Kidney (tissue), 14 donors: ENCODE results near the gene AFG1L. TPM values are rescaled to one million over a fixed set of nuclear protein-coding genes. Genes with fewer than 3 reads are reported as not detected.
"Not testable (repeated sequence)": the region's sequence is repeated elsewhere in the genome, so short reads cannot be mapped to it uniquely, and the experiment has no call there.

Experiments used
- DNase-seq, 5 donors: peaks; one replicate each; pipeline ENCODE4 v3.0.0-alpha.2; 2013 to 2020
- FAIRE-seq: peaks from 2 replicates; lab custom pipeline; 2012; peaks lifted over from hg19 to GRCh38; lab: Jason Lieb, UNC
- H3K27ac ChIP-seq, 2 donors: one replicate each; pipeline ENCODE4 v1.7.0; 2013; ENCODE audit warnings: low read depth in 2 of 2, low read length in 2 of 2, inconsistent platforms in 1 of 2
- H3K27me3 ChIP-seq: one replicate; pipeline ENCODE4 v1.7.1; 2013; ENCODE audit warnings: low read length, inconsistent platforms; ENCODE audit not compliant: control insufficient read depth, insufficient read depth
- H3K36me3 ChIP-seq, 3 donors: one replicate each; pipeline versions ENCODE4 v1.7.0 to v1.7.1; 2013; ENCODE audit warnings: low read length in 3 of 3, control low read depth in 1 of 3, inconsistent platforms in 1 of 3; ENCODE audit not compliant: insufficient read depth in 3 of 3, control insufficient read depth in 2 of 3
- H3K4me1 ChIP-seq, 3 donors: one replicate each; pipeline versions ENCODE4 v1.7.0 to v1.7.1; 2013; ENCODE audit warnings: low read length in 3 of 3, inconsistent platforms in 1 of 3, low read depth in 1 of 3; ENCODE audit not compliant: control insufficient read depth in 2 of 3, insufficient read depth in 2 of 3
- H3K4me3 ChIP-seq, 3 donors: one replicate each; pipeline versions ENCODE4 v1.7.0 to v1.8.1; 2013; ENCODE audit warnings: low read length in 3 of 3, control low read depth in 1 of 3, inconsistent platforms in 1 of 3
- H3K9ac ChIP-seq, 3 donors: one replicate each; pipeline versions ENCODE4 v1.7.0 to v1.7.1; 2013; ENCODE audit warnings: low read length in 3 of 3, control low read depth in 1 of 3, inconsistent platforms in 1 of 3
- H3K9me3 ChIP-seq, 3 donors: one replicate each; pipeline versions ENCODE4 v1.7.0 to v1.7.1; 2013; ENCODE audit warnings: low read length in 3 of 3, control low read depth in 1 of 3, inconsistent platforms in 1 of 3; ENCODE audit not compliant: control insufficient read depth in 2 of 3, insufficient read depth in 1 of 3
- CTCF ChIP-seq: IDR thresholded peaks from 3 replicates; pipeline ENCODE4 v1.5.1; 2012; ENCODE audit warnings: mild to moderate bottlenecking, moderate library complexity, borderline replicate concordance; ENCODE audit not compliant: insufficient read depth; ENCODE audit errors: extremely low read depth
- intact Hi-C: fragments of 100-400 bp; cut with DNase I; formaldehyde crosslinking; loops from one replicate; pipeline ENCODE4 v1.11.1; 2022
- polyA plus RNA-seq: library from polyadenylated mRNA; stranded (reverse); fragments of 350-450 nt; fragmentation: Illumina TruSeq; extraction: RNeasy Lipid Tissue Mini Kit (QIAGEN cat#74804); gene quantifications from one replicate; pipeline ENCODE4 v1.2.3, GENCODE V29; 2014; ENCODE audit warnings: low read depth, low replicate concordance; ENCODE audit not compliant: insufficient read depth
- total RNA-seq: library from RNA; stranded (reverse); fragmentation: NEBNext Ultra II Directional; extraction: Animal tissue kit (Norgen Biotek cat#: 25700); gene quantifications from one replicate; pipeline ENCODE4 v1.2.1, GENCODE V29; 2021
- donor health status: control.
- donor health status: control.
- donor health status: control.
- donor health status: control.
- donor health status: control.
- donor health status: DM: yes; HTN: yes; CAD: no.
- donor health status: Normal renal cell carcinoma (clear cell type).

The AFG1L gene
- total and polyA plus RNA-seq, 2 donors from 2014 or later: 6.8 to 7.0 TPM

GRCh38 chr6:108260809-108261569 lies 33.9 kb upstream of the AFG1L start, which contains the start of gene SNX3:
SNX3 (minus strand) TSS chr6:108261040; CDS start chr6:108260921, 119 bp downstream.
- intact Hi-C loops: no loop called here
- H3K27ac ChIP-seq: peak within 1 kb of the TSS; percentile 97 to 99
- H3K27me3 ChIP-seq: no peaks in the 10 kb centered on the region
- FAIRE-seq (no peak), DNase-seq (peak; percentile 98 to 99 (median 98))
- H3K4me1 ChIP-seq: no peaks in the 10 kb centered on the region
- no peak for TF ChIP-seq CTCF
- H3K9ac ChIP-seq: peak within 1 kb of the TSS; percentile 87 to 99 (median 90)
- peak within 1 kb of the TSS; percentile 89 to 99 (median 98) for H3K4me3 ChIP-seq
- H3K9me3 ChIP-seq: no peaks in the 10 kb centered on the region
- peaks cover 0 to 3% (median 0%) of the 10 kb centered on the region in 3 donors for H3K36me3 ChIP-seq

DNA sequence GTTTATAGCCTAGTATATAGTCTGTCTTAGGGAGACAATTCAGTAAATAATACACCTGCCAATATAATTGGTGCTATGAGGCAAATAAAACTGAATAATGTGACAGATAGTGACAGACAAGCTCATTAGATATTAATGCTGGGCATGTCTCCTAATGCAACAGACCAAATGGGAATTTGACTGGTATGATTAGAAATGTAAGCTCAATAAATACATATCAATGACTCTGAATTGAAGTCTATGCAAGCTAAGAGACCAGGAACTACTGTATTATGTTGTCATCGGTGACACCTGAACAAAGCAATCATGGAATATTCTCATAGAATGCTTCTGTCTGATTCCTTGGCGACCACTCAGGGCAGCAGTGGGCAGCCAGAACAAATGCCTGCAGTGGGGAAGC lies 31.5 kb upstream of the AFG1L start:
- Histone ChIP-seq H3K36me3 (no peaks in the 10 kb centered on the region), H3K9me3 (no peaks in the 10 kb centered on the region), H3K27me3 (no peaks in the 10 kb centered on the region), H3K9ac (no peak overlapping the region), H3K4me1 (no peaks in the 10 kb centered on the region), H3K4me3 (no peak overlapping the region), H3K27ac (no peak overlapping the region)
- FAIRE-seq (no peak), DNase-seq (no peak)
- intact Hi-C loops: no loop called here
- TF ChIP-seq CTCF: no peak

- DNase-seq (no peak), FAIRE-seq (no peak)
- no peak overlapping the region for H3K4me3 ChIP-seq
- no peaks in the 10 kb centered on the region for H3K36me3 ChIP-seq
- no peaks in the 10 kb centered on the region for H3K4me1 ChIP-seq
- H3K9ac ChIP-seq: no peak overlapping the region
- no peaks in the 10 kb centered on the region for H3K27me3 ChIP-seq
- H3K9me3 ChIP-seq: no peaks in the 10 kb centered on the region
- TF ChIP-seq CTCF: no peak
- no peak overlapping the region for H3K27ac ChIP-seq
- intact Hi-C loops: no loop called here
Observed at GRCh38 chr6:108268845-108269244, 26.0 kb upstream of the AFG1L start.

DNA sequence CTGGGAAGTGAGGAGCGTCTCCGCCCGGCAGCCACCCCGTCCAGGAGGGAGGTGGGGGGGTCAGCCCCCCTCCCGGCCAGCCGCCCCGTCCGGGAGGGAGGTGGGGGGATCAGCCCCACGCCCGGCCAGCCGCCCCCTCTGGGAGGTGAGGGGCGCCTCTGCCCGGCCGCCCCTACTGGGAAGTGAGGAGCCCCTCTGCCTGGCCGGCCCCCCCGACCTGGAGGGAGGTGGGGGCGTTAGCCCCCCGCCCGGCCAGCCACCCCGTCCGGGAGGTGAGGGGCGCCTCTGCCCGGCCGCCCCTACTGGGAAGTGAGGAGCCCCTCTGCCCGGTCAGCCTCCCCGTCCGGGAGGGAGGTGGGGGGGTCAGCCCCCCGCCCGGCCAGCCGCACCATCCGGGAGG lies 24.9 kb upstream of the AFG1L start:
- H3K9ac ChIP-seq, H3K27ac ChIP-seq, intact Hi-C loops, H3K4me3 ChIP-seq, H3K9me3 ChIP-seq, FAIRE-seq, H3K36me3 ChIP-seq, H3K27me3 ChIP-seq, DNase-seq, H3K4me1 ChIP-seq: not testable (repeated sequence)
